ENCODE data around the gene EXPH5. TPM values are rescaled to one million over a fixed set of nuclear protein-coding genes. Genes with fewer than 3 reads are reported as not detected.

The EXPH5 gene
- total and polyA plus RNA-seq, 9 of the 15 experiments (the other 6 are each of a cell fraction or from before 2014, with no cell fraction given), result 1.3 to 8.5 (median 4.8) TPM

DNA sequence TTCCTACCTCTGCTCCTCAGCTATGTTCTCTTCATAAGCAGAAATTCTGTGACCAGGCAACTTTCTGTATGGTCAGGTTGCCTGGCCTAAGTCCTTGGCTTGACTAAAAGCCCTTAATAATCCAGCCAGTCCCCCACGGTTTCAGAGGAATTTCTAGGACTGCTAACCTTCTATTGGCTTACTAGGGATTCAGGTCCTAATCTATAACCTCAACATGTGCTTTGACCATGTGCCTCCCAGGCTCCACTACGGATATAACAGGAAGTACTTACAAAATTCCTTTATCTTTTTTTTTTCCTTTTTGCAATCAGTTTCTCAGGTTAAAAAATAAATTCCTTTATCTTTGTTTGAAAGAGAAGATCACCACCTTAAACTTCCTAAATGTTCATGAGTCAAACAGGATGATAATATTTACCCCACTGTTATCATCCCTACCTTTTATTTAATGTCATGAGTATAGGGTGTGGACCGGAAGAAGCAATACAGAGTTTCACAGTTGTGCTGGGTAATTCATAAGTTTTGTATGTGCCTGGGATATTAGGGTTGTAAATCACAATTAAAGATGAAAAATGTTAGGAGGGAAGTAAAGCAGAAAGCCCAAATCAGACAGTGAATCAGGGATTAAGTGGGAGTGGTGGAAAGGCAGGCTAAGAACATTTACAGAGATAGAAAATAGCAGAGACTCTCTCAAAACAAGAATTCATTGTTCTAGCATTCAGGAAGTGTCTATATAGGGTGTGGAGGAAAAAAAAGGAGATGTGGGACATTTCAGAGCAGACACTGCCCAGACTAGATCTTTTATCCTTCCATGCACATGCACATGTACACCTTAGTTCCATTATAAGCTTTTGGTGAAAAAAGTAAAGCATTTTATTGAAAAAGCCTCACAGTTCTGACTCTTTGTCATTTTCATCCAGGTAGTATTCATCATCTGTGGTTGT, 84.6 kb downstream of the EXPH5 start (continued):
- TF ChIP-seq MGA (IDR thresholded peaks at IDR 0.05) (peak; percentile 21; the same call in 1 of the 2 replicates), TBL1XR1 (IDR thresholded peaks at IDR 0.05; ENCODE audit: low read length in 2 of 2) (no peak), NCOR1 (IDR thresholded peaks at IDR 0.05) (no peak), ZNF12 (CRISPR knock-in tag; IDR thresholded peaks at IDR 0.05) (no peak), TCF3 (CRISPR knock-in tag; IDR thresholded peaks at IDR 0.05) (no peak)
